ENCODE measurements around the gene DSP. TPM values are rescaled to one million over a fixed set of nuclear protein-coding genes. Genes with fewer than 3 reads are reported as not detected.

DSP gene
- total and polyA plus RNA-seq, 10 of the 15 experiments (the other 5 are each of a cell fraction or from before 2014, with no cell fraction given), result under 0.01 to 0.36 (median 0.04) TPM; not detected in 4

DNA sequence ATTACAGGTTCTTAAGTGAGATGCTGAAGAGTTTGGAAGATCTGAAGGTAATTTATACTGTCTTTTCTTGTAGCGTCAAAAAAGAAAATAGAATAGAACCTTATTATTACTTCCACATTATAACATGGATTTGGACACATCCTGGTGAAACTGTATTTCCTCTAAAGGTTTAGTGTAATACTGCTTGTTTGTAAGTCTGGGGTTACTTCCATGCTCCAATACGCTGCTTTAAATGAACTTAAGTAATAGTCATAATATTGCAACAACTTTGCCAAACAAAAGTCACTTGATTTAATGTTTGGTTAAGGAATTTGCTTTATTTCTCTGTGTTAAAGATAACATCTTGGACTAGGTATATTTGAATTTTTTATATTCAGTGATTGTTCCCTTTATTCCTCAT, 37.0 kb downstream of the DSP start (continued):
- TF ChIP-seq, protein P1, sequence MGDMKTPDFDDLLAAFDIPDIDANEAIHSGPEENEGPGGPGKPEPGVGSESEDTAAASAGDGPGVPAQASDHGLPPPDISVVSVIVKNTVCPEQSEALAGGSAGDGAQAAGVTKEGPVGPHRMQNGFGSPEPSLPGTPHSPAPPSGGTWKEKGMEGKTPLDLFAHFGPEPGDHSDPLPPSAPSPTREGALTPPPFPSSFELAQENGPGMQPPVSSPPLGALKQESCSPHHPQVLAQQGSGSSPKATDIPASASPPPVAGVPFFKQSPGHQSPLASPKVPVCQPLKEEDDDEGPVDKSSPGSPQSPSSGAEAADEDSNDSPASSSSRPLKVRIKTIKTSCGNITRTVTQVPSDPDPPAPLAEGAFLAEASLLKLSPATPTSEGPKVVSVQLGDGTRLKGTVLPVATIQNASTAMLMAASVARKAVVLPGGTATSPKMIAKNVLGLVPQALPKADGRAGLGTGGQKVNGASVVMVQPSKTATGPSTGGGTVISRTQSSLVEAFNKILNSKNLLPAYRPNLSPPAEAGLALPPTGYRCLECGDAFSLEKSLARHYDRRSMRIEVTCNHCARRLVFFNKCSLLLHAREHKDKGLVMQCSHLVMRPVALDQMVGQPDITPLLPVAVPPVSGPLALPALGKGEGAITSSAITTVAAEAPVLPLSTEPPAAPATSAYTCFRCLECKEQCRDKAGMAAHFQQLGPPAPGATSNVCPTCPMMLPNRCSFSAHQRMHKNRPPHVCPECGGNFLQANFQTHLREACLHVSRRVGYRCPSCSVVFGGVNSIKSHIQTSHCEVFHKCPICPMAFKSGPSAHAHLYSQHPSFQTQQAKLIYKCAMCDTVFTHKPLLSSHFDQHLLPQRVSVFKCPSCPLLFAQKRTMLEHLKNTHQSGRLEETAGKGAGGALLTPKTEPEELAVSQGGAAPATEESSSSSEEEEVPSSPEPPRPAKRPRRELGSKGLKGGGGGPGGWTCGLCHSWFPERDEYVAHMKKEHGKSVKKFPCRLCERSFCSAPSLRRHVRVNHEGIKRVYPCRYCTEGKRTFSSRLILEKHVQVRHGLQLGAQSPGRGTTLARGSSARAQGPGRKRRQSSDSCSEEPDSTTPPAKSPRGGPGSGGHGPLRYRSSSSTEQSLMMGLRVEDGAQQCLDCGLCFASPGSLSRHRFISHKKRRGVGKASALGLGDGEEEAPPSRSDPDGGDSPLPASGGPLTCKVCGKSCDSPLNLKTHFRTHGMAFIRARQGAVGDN (IDR thresholded peaks at IDR 0.05), result no peak
- TF ChIP-seq YBX1 (IDR thresholded peaks at IDR 0.05) (no peak), SREBF2 (IDR thresholded peaks at IDR 0.05; ENCODE audit: low read length) (no peak)

DNA sequence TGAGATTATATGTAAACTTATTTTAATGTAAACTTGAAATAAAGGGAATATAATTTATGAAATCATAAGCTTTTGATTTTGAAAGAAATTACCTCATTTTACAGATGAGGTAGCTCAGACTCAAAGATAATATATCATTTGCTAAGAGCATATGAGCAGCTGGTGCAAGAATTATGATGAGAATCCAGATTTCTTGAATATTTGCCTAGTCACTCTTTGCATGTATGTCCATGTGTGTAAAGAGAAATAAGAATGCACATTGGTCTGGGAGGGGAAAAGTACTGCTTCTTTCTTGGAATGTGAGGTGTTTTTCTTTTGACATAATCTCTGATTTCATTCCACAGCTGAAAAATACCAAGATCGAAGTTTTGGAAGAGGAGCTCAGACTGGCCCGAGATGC, 37.5 kb downstream of the DSP start:
- in situ Hi-C loops (cut with MboI) (no loop called here), intact Hi-C loops (cut with micrococcal nuclease; ENCODE audit: unreplicated experiment) (no loop called here)
- POLR2A ChIA-PET, result interaction anchor here (1.1 kb wide), 1 partner anchor 11 kb away, joined by 3 read pairs; the partner anchor contains the start of gene SNRNP48
- no peak for ATAC-seq
- CTCF ChIA-PET, result no interaction called here
- FAIRE-seq, result no peak
- Histone ChIP-seq H3K9me3 (replicated peaks; ENCODE audit: control insufficient read depth, insufficient read depth, low read length) (no peaks in the 10 kb centered on the region), H3K27me3 (replicated peaks in 1 of 2; ENCODE audit: control insufficient read depth in 2 of 2, insufficient read depth in 2 of 2, low read length in 1 of 2) (no peaks in the 10 kb centered on the region; a peak in 1 of 4 replicates), H4K20me1 (ENCODE audit: control insufficient read depth, insufficient read depth) (no peaks in the 10 kb centered on the region), H3K27ac (ENCODE audit: control insufficient read depth, insufficient read depth) (no peak overlapping the region), H3K36me3 (ENCODE audit: control insufficient read depth in 2 of 2, insufficient read depth in 2 of 2, low read length in 1 of 2) (no peaks in the 10 kb centered on the region), H3K9ac (ENCODE audit: control insufficient read depth, insufficient read depth, low read length) (no peak overlapping the region), H3K4me1 (ENCODE audit: control insufficient read depth, insufficient read depth, low read length) (no peaks in the 10 kb centered on the region), H3K79me2 (ENCODE audit: control insufficient read depth, insufficient read depth, low read length) (no peaks in the 10 kb centered on the region), H3K4me3 (no peak overlapping the region), H2AFZ (ENCODE audit: control insufficient read depth, low read depth, low read length) (no peak overlapping the region), H3K4me2 (ENCODE audit: control insufficient read depth, insufficient read depth) (no peak overlapping the region)
- no peak for DNase-seq (ENCODE audit: low read depth, low spot score)
- RAD21 ChIA-PET (ENCODE audit: unreplicated experiment), result no interaction called here
- 85% methylated on average over 2 of the region's 2 CpGs for WGBS (ENCODE audit: insufficient coverage, insufficient replicate concordance, low lambda C conversion rate, missing lambda C conversion rate)
- no TSS peak for BruUV-seq (replicated peaks)
- SMC1A ChIA-PET (ENCODE audit: uncharacterized antibody, unreplicated experiment), result interaction anchor here (1.0 to 1.2 kb wide), 2 partner anchors 9 to 18 kb away, joined by 3 read pairs; no protein-coding TSS in a partner anchor
- TF ChIP-seq SMAD1 (IDR thresholded peaks at IDR 0.05; ENCODE audit: low read depth, partially characterized antibody), result no peak
- no peak for TF ChIP-seq KAT2A (conservative IDR thresholded peaks at IDR 0.05; ENCODE audit: control insufficient read depth, low read depth, low read length)
- no peak for TF ChIP-seq YBX1 (IDR thresholded peaks at IDR 0.05)
- TF ChIP-seq SIX5 (IDR thresholded peaks at IDR 0.05; ENCODE audit: low read depth, low read length, severe bottlenecking), result no peak
- TF ChIP-seq CHD1 (IDR thresholded peaks at IDR 0.05; ENCODE audit: low read depth, low read length), result no peak
- TF ChIP-seq KDM1A (IDR thresholded peaks at IDR 0.05; ENCODE audit: borderline replicate concordance), result no peak
- TF ChIP-seq IKZF1 (conservative IDR thresholded peaks at IDR 0.05), result no peak
- TF ChIP-seq MEF2B (IDR thresholded peaks at IDR 0.05; ENCODE audit: partially characterized antibody, poor library complexity, severe bottlenecking), result no peak
- TF ChIP-seq HDAC6 (IDR thresholded peaks at IDR 0.05; ENCODE audit: unreplicated experiment), result no peak
- TF ChIP-seq RAD51 (IDR thresholded peaks at IDR 0.05), result no peak
- no peak for TF ChIP-seq BCLAF1 (IDR thresholded peaks at IDR 0.05)
- TF ChIP-seq USF2 (IDR thresholded peaks at IDR 0.05; ENCODE audit: borderline replicate concordance, low read depth, low read length), result no peak
- TF ChIP-seq SIN3A (IDR thresholded peaks at IDR 0.05; ENCODE audit: low read depth, low read length), result no peak
